Activated CD8-positive, alpha-beta memory T cell treated with anti-CD3 and anti-CD28 coated beads, Interleukin-2, amount 10 ng/mL, durations not matched to agents 7 days and 5 days (primary cell): ENCODE results near the gene IGDCC3. TPM values are rescaled to one million over a fixed set of nuclear protein-coding genes. Genes with fewer than 3 reads are reported as not detected.

ENCODE experiments used
- ATAC-seq: fragments of 150-1000 bp; cut with Tn5 transposase; one replicate; pipeline ENCODE4 v1.10.0; 2021; ENCODE audit warnings: moderate library complexity
- CTCF ChIA-PET: fragments of 350-600 bp; sonication (Branson Sonifier 250); formaldehyde crosslinking; loops from one replicate; lab custom pipeline; 2021; ENCODE audit warnings: antibody characterized with exemption; lab: Charles Lee
- DNase-seq: peaks from one replicate; pipeline ENCODE4 v3.0.0-alpha.2; 2020
- H3K27ac Mint-ChIP-seq: one replicate; pipeline ENCODE4 v1.8.0; 2021; ENCODE audit warnings: mild to moderate bottlenecking, mixed read lengths
- H3K27me3 Mint-ChIP-seq: one replicate; pipeline ENCODE4 v1.8.0; 2021; ENCODE audit warnings: mixed read lengths
- H3K36me3 Mint-ChIP-seq: one replicate; pipeline ENCODE4 v1.8.0; 2021; ENCODE audit warnings: mild to moderate bottlenecking, mixed read lengths
- H3K4me1 Mint-ChIP-seq: one replicate; pipeline ENCODE4 v1.8.0; 2021; ENCODE audit warnings: mixed read lengths
- H3K4me3 Mint-ChIP-seq: one replicate; pipeline ENCODE4 v1.8.0; 2021; ENCODE audit warnings: mild to moderate bottlenecking, moderate library complexity, mixed read lengths
- H3K9me3 Mint-ChIP-seq: one replicate; pipeline ENCODE4 v1.8.0; 2022; ENCODE audit warnings: low read depth, mixed read lengths
- total RNA-seq, 2 experiments: library from RNA; stranded (reverse); gene quantifications; one replicate each; pipeline ENCODE4 v1.2.3, GENCODE V29; 2021

The IGDCC3 gene
- total RNA-seq, 2 experiments from 2014 or later: not detected

DNA sequence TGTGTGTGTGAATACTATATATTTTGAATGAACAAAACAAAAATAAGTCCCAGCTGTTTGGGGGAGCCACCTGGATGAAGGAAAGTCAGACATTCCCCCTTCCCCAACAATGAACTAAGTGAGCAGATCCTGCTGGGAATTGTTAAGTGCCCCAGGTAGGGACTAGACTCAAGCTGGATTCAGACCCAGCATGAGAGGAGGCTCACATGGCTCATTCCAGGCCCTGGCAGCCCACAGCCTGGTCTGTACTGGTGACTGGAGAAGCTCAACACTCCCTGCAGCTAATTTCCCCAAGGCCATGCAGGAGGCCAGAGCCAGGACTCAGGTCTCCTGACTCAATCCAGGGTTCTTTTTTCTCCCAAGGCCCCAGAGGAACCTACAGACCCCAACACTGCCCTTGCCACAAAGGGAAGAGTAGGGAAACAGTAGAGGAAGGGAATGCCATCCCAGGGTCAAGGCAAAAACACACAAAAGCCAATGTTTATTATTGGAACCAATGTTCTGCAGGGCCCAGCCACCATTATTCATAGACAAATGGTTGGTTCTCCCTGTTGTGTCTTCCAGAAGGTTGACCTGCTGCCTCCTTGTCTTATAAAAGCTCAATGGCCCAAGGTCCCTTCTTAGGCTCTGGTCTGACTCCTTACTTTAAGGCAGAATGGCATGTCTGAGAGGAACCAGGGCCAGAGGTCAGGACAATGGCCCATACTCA lies 35.4 kb upstream of the IGDCC3 start:
- H3K27me3 Mint-ChIP-seq: peaks cover 33% of the 10 kb centered on the region
- ATAC-seq: no peak
- H3K27ac Mint-ChIP-seq: no peak overlapping the region
- no peak for DNase-seq
- H3K9me3 Mint-ChIP-seq: no peaks in the 10 kb centered on the region
- no peaks in the 10 kb centered on the region for H3K36me3 Mint-ChIP-seq
- no peak overlapping the region for H3K4me3 Mint-ChIP-seq
- CTCF ChIA-PET: interaction anchor here (0.6 to 2.0 kb wide), 2 partner anchors 14 to 28 kb away, joined by 3 to 6 read pairs; no protein-coding TSS in a partner anchor
- H3K4me1 Mint-ChIP-seq: peaks cover 6% of the 10 kb centered on the region

DNA sequence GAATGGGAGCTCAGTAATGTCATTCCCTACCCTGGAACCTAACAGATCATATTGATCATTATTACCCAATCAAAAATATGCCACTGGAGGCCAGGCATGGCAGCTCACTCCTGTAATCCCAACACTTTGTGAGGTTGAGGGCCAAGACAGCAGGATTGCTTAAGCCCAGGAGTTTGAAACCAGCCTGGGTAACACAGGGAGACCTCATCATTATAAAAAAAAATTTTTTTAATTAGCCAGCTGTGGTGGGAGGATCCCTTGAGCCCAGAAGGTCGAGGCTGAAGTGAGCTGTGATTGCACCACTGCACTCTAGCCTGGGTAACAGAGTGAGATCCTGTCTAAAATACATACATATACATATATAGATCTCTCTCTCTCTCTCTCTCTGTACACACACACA lies 34.8 kb upstream of the IGDCC3 start:
- no peaks in the 10 kb centered on the region for H3K36me3 Mint-ChIP-seq
- CTCF ChIA-PET: interaction anchor here (2.0 kb wide), 1 partner anchor 28 kb away, joined by 6 read pairs; no protein-coding TSS in a partner anchor
- H3K4me3 Mint-ChIP-seq: no peak overlapping the region
- H3K9me3 Mint-ChIP-seq: no peaks in the 10 kb centered on the region
- no peak overlapping the region for H3K27ac Mint-ChIP-seq
- DNase-seq (no peak), ATAC-seq (no peak)
- peaks cover 6% of the 10 kb centered on the region for H3K4me1 Mint-ChIP-seq
- H3K27me3 Mint-ChIP-seq: peaks cover 30% of the 10 kb centered on the region

DNA sequence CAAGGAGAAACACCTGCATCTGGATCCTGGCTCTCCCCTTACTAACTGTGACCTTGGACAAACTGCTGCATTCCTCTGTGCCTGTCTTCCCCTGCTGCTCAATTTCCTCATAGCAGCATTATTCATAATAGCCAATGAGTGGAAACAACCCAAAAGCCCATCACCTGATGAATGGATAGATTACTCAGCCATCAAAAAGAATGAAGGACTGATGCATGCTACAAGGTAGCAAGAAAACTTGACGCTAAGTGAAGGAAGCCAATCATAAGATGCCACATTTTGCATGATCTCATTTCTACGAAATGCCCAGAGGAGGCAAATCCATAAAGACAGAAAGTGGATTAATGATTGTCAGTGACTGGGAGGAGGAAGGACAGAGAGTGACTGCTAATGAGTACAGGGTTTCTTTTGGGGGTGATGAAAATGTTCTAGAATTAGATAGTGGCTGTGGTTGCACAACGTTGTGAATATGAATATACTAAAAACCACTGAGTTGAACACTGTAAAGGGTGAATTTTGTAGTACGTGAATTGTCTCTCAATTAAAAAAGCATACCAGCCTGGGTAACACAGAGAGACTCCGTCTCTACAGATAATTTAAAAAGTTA lies 33.8 kb upstream of the IGDCC3 start:
- Mint-ChIP-seq H3K9me3 (no peaks in the 10 kb centered on the region), H3K36me3 (no peaks in the 10 kb centered on the region), H3K27ac (no peak overlapping the region), H3K4me3 (no peak overlapping the region), H3K4me1 (peaks cover 6% of the 10 kb centered on the region), H3K27me3 (peaks cover 25% of the 10 kb centered on the region)
- no peak for DNase-seq
- CTCF ChIA-PET: no interaction called here
- no peak for ATAC-seq

DNA sequence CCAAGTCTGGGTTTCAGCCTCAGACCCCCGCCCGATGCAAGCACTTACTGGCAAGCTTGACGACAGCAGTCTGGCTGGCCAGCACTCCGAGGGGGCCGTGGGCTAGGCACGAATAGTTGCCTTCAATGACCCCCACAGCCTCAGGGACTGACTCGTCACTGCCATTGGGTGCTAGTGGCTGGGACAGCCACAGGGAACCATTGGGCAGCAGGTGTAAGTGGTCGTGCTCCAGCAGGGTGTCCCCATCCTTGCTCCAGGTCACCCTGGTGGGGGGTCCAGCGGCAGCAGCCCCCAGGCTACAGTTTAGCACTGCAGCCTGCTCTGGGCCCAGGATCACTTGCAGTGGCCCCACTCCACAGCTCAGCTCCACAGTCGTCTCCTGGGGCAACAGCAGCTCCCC lies 33.2 kb upstream of the IGDCC3 start:
- no peak overlapping the region for H3K4me3 Mint-ChIP-seq
- DNase-seq (no peak), ATAC-seq (no peak)
- H3K9me3 Mint-ChIP-seq: no peaks in the 10 kb centered on the region
- peaks cover 25% of the 10 kb centered on the region for H3K27me3 Mint-ChIP-seq
- CTCF ChIA-PET: no interaction called here
- H3K4me1 Mint-ChIP-seq: peaks cover 6% of the 10 kb centered on the region
- no peaks in the 10 kb centered on the region for H3K36me3 Mint-ChIP-seq
- H3K27ac Mint-ChIP-seq: no peak overlapping the region

DNA sequence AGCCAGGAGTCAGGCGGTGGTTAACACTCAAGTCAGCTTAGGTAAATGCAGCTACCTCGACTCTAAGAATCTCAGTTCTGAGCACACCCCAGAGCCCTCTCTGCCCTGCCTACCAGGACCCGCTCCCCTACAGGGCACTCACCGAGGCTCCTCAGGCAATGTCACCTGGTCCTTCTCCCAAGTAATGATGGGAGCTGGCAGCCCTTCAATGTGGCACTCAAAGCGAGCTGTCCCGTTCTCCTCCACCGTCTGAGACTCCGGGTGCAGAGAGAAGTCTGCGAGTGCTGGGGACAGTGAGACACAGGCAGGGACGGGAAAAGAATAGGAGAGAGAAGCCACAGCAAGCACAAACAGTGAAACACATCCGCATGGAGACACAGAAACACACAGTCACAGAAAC lies 32.2 kb upstream of the IGDCC3 start:
- Mint-ChIP-seq H3K4me3 (no peak overlapping the region), H3K27ac (no peak overlapping the region)
- CTCF ChIA-PET: interaction anchor here (0.8 kb wide), 1 partner anchor 9 kb away, joined by 3 read pairs; no protein-coding TSS in a partner anchor

DNA sequence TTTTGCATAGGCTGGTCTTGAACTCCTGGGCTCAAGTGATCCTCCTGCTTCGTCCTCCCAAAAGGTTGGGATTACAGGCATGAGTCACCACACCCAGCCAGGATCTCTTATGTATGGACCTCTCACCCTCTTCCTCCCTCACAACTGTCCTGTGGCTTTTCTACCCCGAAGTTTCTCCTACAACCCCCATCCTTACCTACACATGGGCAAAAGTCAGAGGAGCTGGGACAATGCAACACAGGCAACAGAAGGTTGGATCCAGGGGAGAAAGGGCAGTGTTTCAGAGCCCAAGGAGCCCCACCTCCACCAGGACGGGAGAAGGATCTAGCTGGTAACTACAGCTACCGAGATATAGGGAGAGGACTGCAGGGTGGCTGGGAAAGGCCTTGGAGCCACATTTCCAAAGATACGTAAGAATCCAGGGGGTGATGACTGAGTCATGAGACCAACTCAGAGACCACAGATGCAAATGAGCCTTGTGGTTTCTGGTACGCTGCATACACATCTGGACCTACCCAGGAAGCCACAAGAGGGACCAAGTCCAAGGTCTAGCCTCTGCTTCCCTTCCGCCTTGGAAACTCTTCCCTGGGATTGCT lies 31.3 kb upstream of the IGDCC3 start:
- no peak overlapping the region for H3K4me3 Mint-ChIP-seq
- no peak overlapping the region for H3K27ac Mint-ChIP-seq
- peaks cover 28% of the 10 kb centered on the region for H3K27me3 Mint-ChIP-seq
- CTCF ChIA-PET: interaction anchor here (0.6 to 0.8 kb wide), 3 partner anchors 8 to 950 kb away, joined by 3 read pairs; no protein-coding TSS in a partner anchor
- ATAC-seq (no peak), DNase-seq (no peak)
- no peaks in the 10 kb centered on the region for H3K9me3 Mint-ChIP-seq
- no peaks in the 10 kb centered on the region for H3K36me3 Mint-ChIP-seq
- H3K4me1 Mint-ChIP-seq: peaks cover 6% of the 10 kb centered on the region

More for the DNA sequence above, 32.2 kb upstream of the IGDCC3 start:
- ATAC-seq (no peak), DNase-seq (no peak)
- Mint-ChIP-seq H3K4me1 (peaks cover 6% of the 10 kb centered on the region), H3K36me3 (no peaks in the 10 kb centered on the region), H3K9me3 (no peaks in the 10 kb centered on the region), H3K27me3 (peaks cover 25% of the 10 kb centered on the region)

DNA sequence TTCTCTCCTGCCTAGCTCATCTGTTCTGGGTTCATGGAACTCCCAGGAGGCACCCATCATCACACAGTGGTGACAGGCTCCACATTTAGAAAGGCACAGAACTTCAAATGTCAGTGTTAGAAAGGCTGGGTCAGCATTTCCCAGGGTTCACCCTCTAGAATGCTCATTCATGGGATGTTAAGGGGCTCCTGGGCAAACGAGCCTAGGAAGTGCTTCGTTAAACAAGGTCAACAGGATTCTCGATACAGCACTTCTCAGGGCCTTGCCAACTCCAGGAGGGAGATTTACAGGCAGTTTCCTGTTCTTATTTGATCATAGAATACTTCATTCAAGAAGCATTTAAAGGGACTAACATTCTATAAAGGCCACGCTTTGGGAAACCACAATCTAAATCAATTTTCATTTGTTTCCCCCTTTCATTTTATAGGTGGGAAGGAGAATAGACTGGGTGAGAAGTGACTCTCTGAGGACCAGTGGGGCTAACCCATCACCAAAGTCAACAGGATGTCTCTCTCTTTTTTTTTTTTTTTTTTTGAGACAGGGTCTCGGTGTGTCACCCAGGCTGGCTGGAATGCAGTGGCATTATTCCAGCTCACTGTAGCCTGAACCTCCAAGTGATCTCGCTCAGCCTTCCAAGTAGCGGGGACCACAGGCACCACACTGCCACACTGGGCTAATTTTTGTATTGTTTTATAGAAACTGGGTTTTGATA lies 30.7 kb upstream of the IGDCC3 start:
- Mint-ChIP-seq H3K4me1 (peaks cover 6% of the 10 kb centered on the region), H3K27ac (no peak overlapping the region), H3K4me3 (no peak overlapping the region), H3K36me3 (no peaks in the 10 kb centered on the region), H3K27me3 (peaks cover 31% of the 10 kb centered on the region), H3K9me3 (no peaks in the 10 kb centered on the region)
- DNase-seq: no peak
- ATAC-seq: no peak
- CTCF ChIA-PET: interaction anchor here (0.7 kb wide), 1 partner anchor 949 kb away, joined by 3 read pairs; no protein-coding TSS in a partner anchor

DNA sequence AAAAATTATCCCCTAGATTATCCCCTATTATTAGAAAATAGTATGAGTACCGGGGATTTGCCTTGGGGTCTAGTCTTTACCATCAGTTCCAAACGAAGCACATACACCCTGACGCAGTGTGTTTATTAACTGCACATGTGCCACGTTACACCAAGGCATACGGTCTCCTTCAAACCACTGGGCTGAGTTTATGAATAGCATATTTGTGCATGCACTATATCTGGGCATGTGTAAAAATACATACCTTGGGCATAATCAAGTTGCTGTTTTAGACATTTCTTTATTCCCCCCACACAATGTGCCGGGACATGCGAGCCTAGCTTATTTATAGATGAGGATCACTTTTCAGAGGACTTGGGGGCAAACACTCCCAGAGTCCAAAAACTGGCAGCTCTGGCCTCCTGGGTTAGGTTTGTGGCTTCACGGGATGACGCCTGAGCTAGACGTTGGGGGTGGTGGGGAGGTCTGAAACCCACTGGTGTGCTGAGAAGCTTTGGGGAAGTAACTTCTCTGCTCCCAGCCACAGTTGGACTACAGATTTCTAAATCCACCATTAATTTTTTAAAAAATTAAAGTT lies 28.7 kb upstream of the IGDCC3 start:
- H3K36me3 Mint-ChIP-seq: no peaks in the 10 kb centered on the region
- ATAC-seq: no peak
- CTCF ChIA-PET: interaction anchor here (0.5 kb wide), 1 partner anchor 16 kb away, joined by 4 read pairs; no protein-coding TSS in a partner anchor
- no peak overlapping the region for H3K4me3 Mint-ChIP-seq
- no peak for DNase-seq
- peaks cover 6% of the 10 kb centered on the region for H3K4me1 Mint-ChIP-seq
- no peaks in the 10 kb centered on the region for H3K9me3 Mint-ChIP-seq
- H3K27ac Mint-ChIP-seq: no peak overlapping the region
- H3K27me3 Mint-ChIP-seq: peaks cover 28% of the 10 kb centered on the region

DNA sequence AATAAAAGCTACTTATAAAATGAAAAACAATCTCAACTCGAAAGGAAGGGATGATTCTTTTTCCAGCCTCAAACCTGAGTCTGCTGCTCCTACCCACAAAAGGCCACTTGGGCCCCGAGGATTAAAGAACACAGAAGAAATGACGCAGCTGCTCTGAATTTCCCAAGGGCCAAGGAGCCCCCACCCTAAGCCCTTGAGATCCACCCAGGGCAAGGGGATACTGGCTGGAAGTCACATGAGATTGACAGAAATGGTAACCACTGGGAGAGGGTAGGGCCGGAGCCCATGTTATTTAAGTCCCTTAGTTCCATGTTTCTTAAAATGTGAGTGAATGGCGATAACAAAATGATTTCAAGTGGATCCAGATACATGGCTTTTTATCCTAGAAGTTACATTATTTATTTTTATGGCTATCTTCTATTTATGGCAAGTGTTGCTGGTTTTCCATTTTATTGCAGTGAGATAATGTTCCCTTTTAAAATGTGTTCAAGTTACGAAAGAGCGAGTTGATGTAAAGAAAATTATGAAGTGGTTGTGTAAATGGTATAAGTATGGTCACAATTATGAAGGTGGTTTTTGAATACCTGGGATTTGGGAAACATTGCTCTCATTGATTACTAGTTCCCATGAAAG lies 28.1 kb upstream of the IGDCC3 start:
- Mint-ChIP-seq H3K9me3 (no peaks in the 10 kb centered on the region), H3K4me1 (peaks cover 6% of the 10 kb centered on the region), H3K27ac (no peak overlapping the region), H3K36me3 (no peaks in the 10 kb centered on the region), H3K4me3 (no peak overlapping the region), H3K27me3 (peaks cover 30% of the 10 kb centered on the region)
- DNase-seq: no peak
- ATAC-seq: no peak
- CTCF ChIA-PET: interaction anchor here (1.3 to 1.5 kb wide), 2 partner anchors 14 to 147 kb away, joined by 4 read pairs; no protein-coding TSS in a partner anchor

DNA sequence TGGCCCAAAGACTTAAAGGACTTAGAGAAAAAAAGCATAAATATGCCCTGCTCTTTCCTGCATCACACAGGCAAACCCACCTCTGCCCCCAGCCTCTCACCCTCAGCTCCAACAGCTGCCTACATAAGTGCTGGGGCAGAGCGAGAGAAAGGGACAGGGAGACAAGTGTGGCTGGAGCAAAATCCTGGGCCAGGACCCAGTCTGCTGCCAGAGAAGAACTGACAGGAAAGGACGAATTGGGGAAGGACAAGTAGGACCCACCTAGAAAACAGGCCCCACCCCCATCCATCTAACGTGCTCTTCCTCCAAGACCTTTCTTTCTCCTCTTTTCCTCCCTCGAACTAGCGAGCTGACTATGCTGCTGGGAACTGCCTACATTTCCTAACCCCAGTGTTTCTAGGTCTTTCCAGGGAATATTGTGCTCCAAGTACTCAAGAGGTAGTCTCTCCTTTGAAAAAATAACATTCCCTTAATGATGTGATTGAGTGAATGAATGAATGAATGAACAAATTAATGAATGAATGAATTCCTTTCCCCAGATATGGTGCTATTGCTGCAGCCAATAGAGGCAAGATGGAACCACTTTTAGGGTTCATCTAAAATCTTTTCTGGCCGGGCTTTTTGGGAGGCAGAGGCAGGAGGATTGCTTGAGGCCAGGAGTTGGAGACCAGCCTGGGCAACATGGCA lies 26.5 kb upstream of the IGDCC3 start:
- no peaks in the 10 kb centered on the region for H3K36me3 Mint-ChIP-seq
- no peak for ATAC-seq
- peaks cover 4% of the 10 kb centered on the region for H3K4me1 Mint-ChIP-seq
- H3K27ac Mint-ChIP-seq: no peak overlapping the region
- H3K9me3 Mint-ChIP-seq: no peaks in the 10 kb centered on the region
- no peak for DNase-seq
- peaks cover 27% of the 10 kb centered on the region for H3K27me3 Mint-ChIP-seq
- CTCF ChIA-PET: interaction anchor here (1.2 to 1.5 kb wide), 2 partner anchors 15 to 19 kb away, joined by 4 to 5 read pairs; no protein-coding TSS in a partner anchor
- no peak overlapping the region for H3K4me3 Mint-ChIP-seq

DNA sequence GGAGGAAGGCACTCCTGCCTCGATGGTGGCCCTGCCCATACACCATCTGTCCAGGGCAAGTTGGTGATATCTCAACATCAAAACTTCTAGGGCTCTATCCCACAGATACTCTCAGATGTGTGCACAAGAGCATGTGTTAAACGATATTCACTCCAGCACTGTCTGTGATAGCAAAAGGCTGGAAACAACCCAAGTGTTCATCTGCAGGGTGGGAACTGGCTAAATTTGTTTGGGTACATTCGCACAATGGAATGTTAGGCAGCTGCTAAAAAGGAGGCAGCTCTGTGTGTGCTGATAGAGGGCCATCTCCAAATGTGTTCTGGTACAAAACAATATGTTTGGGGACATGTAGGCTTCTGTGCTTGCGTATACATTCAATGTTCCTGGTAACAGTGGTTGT lies 25.2 kb upstream of the IGDCC3 start:
- H3K4me1 Mint-ChIP-seq: no peaks in the 10 kb centered on the region
- H3K27me3 Mint-ChIP-seq: peaks cover 22% of the 10 kb centered on the region
- H3K4me3 Mint-ChIP-seq: no peak overlapping the region
- ATAC-seq: no peak
- no peak overlapping the region for H3K27ac Mint-ChIP-seq
- H3K36me3 Mint-ChIP-seq: no peaks in the 10 kb centered on the region
- CTCF ChIA-PET: interaction anchor here (1.2 kb wide), 1 partner anchor 18 kb away, joined by 5 read pairs; no protein-coding TSS in a partner anchor
- DNase-seq: no peak
- H3K9me3 Mint-ChIP-seq: no peaks in the 10 kb centered on the region
